Subcutaneous abdominal adipose tissue (tissue), 5 donors: ENCODE results near the gene SLC9A9.

Experiments
- H3K27ac ChIP-seq: one replicate; pipeline ENCODE4 v1.7.0; 2013; ENCODE audit warnings: low read depth, mild to moderate bottlenecking, inconsistent platforms, low read length, moderate library complexity
- H3K27me3 ChIP-seq, 5 donors: one replicate each; pipeline ENCODE4 v1.7.0; 2013; ENCODE audit warnings: low read length in 5 of 5, inconsistent platforms in 1 of 5; ENCODE audit not compliant: control insufficient read depth in 5 of 5, insufficient read depth in 4 of 5
- H3K36me3 ChIP-seq, 5 donors: one replicate each; pipeline ENCODE4 v1.7.0; 2013; ENCODE audit warnings: low read length in 5 of 5; ENCODE audit not compliant: control insufficient read depth in 5 of 5, insufficient read depth in 5 of 5
- H3K4me1 ChIP-seq, 5 donors: one replicate each; pipeline ENCODE4 v1.7.0; 2013; ENCODE audit warnings: low read length in 5 of 5, mild to moderate bottlenecking in 3 of 5, moderate library complexity in 1 of 5; ENCODE audit not compliant: control insufficient read depth in 5 of 5, insufficient read depth in 5 of 5
- H3K4me3 ChIP-seq, 5 donors: one replicate each; pipeline ENCODE4 v1.7.0; 2013; ENCODE audit warnings: low read length in 5 of 5, low read depth in 1 of 5
- H3K9ac ChIP-seq, 5 donors: one replicate each; pipeline ENCODE4 v1.7.0; 2013; ENCODE audit warnings: low read length in 5 of 5, mild to moderate bottlenecking in 4 of 5, moderate library complexity in 3 of 5
- H3K9me3 ChIP-seq, 5 donors: one replicate each; pipeline ENCODE4 v1.7.0; 2013; ENCODE audit warnings: low read length in 5 of 5; ENCODE audit not compliant: control insufficient read depth in 5 of 5
- donor health status: healthy.
- donor health status: healthy.
- donor health status: healthy.
- donor health status: healthy.
- donor health status: healthy.

SLC9A9 gene

GRCh38 chr3:143601723-143602484 is 246.4 kb downstream of the SLC9A9 start:
- peaks cover 0 to 12% (median 6%) of the 10 kb centered on the region in 5 donors for H3K4me1 ChIP-seq
- no peaks in the 10 kb centered on the region for H3K9me3 ChIP-seq
- no peaks in the 10 kb centered on the region for H3K36me3 ChIP-seq
- H3K27me3 ChIP-seq = no peaks in the 10 kb centered on the region
- H3K9ac ChIP-seq = no peak overlapping the region
- no peak overlapping the region for H3K4me3 ChIP-seq
- H3K27ac ChIP-seq = no peak overlapping the region

- no peaks in the 10 kb centered on the region for H3K36me3 ChIP-seq
- H3K4me1 ChIP-seq = peaks cover 0 to 12% (median 6%) of the 10 kb centered on the region in 5 donors
- no peaks in the 10 kb centered on the region for H3K9me3 ChIP-seq
- no peak overlapping the region for H3K27ac ChIP-seq
- H3K9ac ChIP-seq = no peak overlapping the region
- H3K4me3 ChIP-seq = no peak overlapping the region
- H3K27me3 ChIP-seq = no peaks in the 10 kb centered on the region
Observed at GRCh38 chr3:143600756-143601718, 247.2 kb downstream of the SLC9A9 start.

- H3K9me3 ChIP-seq = no peaks in the 10 kb centered on the region
- no peaks in the 10 kb centered on the region for H3K27me3 ChIP-seq
- no peak overlapping the region for H3K4me3 ChIP-seq
- H3K27ac ChIP-seq = no peak overlapping the region
- H3K4me1 ChIP-seq = peaks cover 2 to 12% (median 6%) of the 10 kb centered on the region in 5 donors
- no peak overlapping the region for H3K9ac ChIP-seq
- no peaks in the 10 kb centered on the region for H3K36me3 ChIP-seq
Observed at GRCh38 chr3:143597774-143598652, 250.3 kb downstream of the SLC9A9 start.

GRCh38 chr3:143596957-143597642 is 251.2 kb downstream of the SLC9A9 start:
- Histone ChIP-seq H3K36me3 (no peaks in the 10 kb centered on the region), H3K4me1 (peaks cover 2 to 11% (median 5%) of the 10 kb centered on the region in 5 donors), H3K9ac (no peak overlapping the region), H3K27me3 (no peaks in the 10 kb centered on the region), H3K4me3 (no peak overlapping the region), H3K27ac (no peak overlapping the region), H3K9me3 (no peaks in the 10 kb centered on the region)

- no peak overlapping the region for H3K27ac ChIP-seq
- H3K9ac ChIP-seq = no peak overlapping the region
- no peaks in the 10 kb centered on the region for H3K27me3 ChIP-seq
- H3K9me3 ChIP-seq = no peaks in the 10 kb centered on the region
- no peak overlapping the region for H3K4me3 ChIP-seq
- H3K4me1 ChIP-seq = peaks cover 0 to 5% (median 0%) of the 10 kb centered on the region in 5 donors
- H3K36me3 ChIP-seq = no peaks in the 10 kb centered on the region
Observed at GRCh38 chr3:143595456-143596077, 252.7 kb downstream of the SLC9A9 start.

GRCh38 chr3:143594206-143594605 is 254.1 kb downstream of the SLC9A9 start:
- no peaks in the 10 kb centered on the region for H3K27me3 ChIP-seq
- H3K36me3 ChIP-seq = peaks cover 0 to 3% (median 0%) of the 10 kb centered on the region in 5 donors
- H3K27ac ChIP-seq = no peak overlapping the region
- no peak overlapping the region for H3K4me3 ChIP-seq
- H3K9ac ChIP-seq = no peak overlapping the region
- peaks cover 0 to 5% (median 0%) of the 10 kb centered on the region in 5 donors for H3K4me1 ChIP-seq
- H3K9me3 ChIP-seq = no peaks in the 10 kb centered on the region

- no peaks in the 10 kb centered on the region for H3K9me3 ChIP-seq
- peaks cover 2 to 16% (median 6%) of the 10 kb centered on the region in 5 donors for H3K4me1 ChIP-seq
- peaks cover 0 to 3% (median 0%) of the 10 kb centered on the region in 5 donors for H3K36me3 ChIP-seq
- H3K4me3 ChIP-seq = no peak overlapping the region
- no peak overlapping the region for H3K27ac ChIP-seq
- H3K27me3 ChIP-seq = no peaks in the 10 kb centered on the region
- no peak overlapping the region for H3K9ac ChIP-seq
Observed at GRCh38 chr3:143590660-143591059, 257.6 kb downstream of the SLC9A9 start.

GRCh38 chr3:143586576-143586975 is 261.7 kb downstream of the SLC9A9 start:
- H3K27ac ChIP-seq = no peak overlapping the region

More at GRCh38 chr3:143586576-143586975, 261.7 kb downstream of the SLC9A9 start:
- H3K4me1 ChIP-seq = peaks cover 0 to 12% (median 6%) of the 10 kb centered on the region in 5 donors
- peaks cover 0 to 3% (median 0%) of the 10 kb centered on the region in 5 donors for H3K36me3 ChIP-seq
- no peak overlapping the region for H3K4me3 ChIP-seq
- no peaks in the 10 kb centered on the region for H3K27me3 ChIP-seq
- no peaks in the 10 kb centered on the region for H3K9me3 ChIP-seq
- no peak overlapping the region for H3K9ac ChIP-seq
